ENCODE data around the gene EMD.

DNA sequence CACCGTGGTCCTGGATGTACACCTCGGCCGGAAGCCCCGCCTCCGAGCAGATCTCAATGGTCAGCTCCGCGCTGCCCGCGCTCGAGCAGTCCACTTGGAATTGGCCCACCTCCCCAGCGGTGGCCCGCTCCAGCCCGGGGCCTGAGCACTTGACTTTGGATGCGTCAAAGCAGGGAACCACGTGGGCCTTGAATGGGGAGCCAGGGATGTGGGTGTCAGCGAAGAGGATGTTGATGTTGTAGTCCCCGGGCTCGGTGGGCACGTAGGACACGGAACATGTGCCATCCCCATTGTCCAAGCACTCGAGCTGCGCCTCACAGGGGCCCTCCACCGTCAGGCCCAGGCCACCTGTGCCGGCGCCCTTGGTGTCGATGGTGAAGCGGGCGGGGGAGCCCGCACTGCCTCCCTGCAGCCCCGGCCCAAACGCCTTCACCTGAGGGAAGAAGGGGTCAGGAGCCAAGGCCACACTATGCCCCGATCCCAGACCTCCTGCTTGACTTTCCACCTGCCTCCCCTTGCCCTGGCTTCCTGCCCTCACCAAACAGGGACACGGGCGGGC is 18.9 kb upstream of the EMD start:
- no peak for TF ChIP-seq POLR2AphosphoS5 (IDR thresholded peaks at IDR 0.05; ENCODE audit: low read depth, low read length)
- TF ChIP-seq POLR2A (IDR thresholded peaks at IDR 0.05; ENCODE audit: low read depth, low read length), result no peak
- TF ChIP-seq POU2F2 (IDR thresholded peaks at IDR 0.05; ENCODE audit: low read depth, low read length), result no peak
- TF ChIP-seq TAF1 (IDR thresholded peaks at IDR 0.05; ENCODE audit: low read depth, low read length), result no peak
- TF ChIP-seq PAX5 (IDR thresholded peaks at IDR 0.05; ENCODE audit: insufficient read depth, low read length, severe bottlenecking), result no peak
- no peak for TF ChIP-seq SPI1 (IDR thresholded peaks at IDR 0.05; ENCODE audit: low read depth, low read length)

Data from GM12891 (cell line).